GM12872 (cell line): ENCODE measurements around the gene VWA3B.

Experiments used
- TF ChIP-seq, protein P1 (sequence below): IDR thresholded peaks from 3 replicates; pipeline ENCODE4 v1.5.1; 2011; ENCODE audit warnings: low read depth, mild to moderate bottlenecking, low read length, moderate library complexity; ENCODE audit not compliant: insufficient read depth

The VWA3B gene

DNA sequence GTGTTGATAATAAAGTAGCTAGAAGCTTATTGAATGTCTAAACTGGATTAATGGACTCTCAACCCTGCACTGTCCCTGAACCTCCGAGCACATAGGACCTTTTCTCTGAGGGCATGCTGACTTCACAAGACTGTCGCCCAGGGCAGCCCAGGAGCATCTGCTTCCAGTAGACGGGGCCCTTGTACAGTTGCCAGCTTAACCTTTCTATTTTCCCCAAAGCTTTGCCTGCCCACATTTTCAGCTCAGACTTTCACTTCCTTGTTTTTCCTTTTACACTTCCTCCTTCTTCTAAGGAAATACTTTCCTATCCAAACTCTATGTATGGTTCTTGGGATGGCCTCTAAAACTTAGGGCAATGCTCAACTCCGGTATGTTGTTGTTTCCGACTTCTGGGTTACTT, 1.3 kb downstream of the VWA3B start:
- TF ChIP-seq, protein P1, sequence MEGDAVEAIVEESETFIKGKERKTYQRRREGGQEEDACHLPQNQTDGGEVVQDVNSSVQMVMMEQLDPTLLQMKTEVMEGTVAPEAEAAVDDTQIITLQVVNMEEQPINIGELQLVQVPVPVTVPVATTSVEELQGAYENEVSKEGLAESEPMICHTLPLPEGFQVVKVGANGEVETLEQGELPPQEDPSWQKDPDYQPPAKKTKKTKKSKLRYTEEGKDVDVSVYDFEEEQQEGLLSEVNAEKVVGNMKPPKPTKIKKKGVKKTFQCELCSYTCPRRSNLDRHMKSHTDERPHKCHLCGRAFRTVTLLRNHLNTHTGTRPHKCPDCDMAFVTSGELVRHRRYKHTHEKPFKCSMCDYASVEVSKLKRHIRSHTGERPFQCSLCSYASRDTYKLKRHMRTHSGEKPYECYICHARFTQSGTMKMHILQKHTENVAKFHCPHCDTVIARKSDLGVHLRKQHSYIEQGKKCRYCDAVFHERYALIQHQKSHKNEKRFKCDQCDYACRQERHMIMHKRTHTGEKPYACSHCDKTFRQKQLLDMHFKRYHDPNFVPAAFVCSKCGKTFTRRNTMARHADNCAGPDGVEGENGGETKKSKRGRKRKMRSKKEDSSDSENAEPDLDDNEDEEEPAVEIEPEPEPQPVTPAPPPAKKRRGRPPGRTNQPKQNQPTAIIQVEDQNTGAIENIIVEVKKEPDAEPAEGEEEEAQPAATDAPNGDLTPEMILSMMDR = no peak

GRCh38 chr2:98089941-98090340, 3.0 kb downstream of the VWA3B start:
- TF ChIP-seq, protein P1 = no peak

DNA sequence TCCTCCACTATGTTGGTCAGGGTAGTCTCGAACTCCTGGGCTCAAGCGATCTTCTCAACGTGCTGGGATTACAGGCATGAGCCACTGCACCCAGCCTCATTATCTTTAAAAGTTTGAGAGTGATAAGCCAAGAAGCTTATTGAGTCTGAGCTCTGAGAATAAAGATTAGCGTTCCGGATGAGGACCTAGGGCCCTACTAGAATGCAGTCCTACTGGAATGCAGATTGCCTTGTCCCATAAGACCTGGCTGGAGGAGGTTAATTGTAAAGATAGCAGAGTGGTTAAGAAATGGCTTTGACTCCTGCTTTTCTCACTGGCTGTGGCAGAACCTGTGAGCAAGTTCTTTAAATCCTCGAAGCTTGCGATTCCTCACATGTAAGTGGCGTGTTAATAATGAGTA, 4.0 kb downstream of the VWA3B start:
- TF ChIP-seq, protein P1 = no peak

GRCh38 chr2:98091738-98092137, 4.8 kb downstream of the VWA3B start:
- TF ChIP-seq, protein P1 = no peak

DNA sequence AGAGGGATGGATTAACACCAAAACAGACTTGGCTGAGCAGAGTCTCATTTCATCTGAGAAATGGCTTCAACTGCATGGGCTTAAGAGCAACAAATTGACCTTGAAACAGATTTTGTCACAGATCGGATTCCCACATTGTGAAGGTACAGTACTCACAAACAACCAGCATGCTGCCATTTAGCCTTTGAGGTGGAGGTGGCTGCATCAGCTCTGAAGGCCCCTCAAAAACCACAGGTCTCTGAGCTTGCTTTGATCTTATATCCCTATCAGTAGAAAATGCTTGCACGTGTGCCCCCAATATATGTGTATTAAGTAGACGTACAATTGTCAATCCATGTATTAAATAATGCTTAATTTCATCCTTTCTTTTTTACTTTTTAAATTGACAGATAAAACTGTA, 6.2 kb downstream of the VWA3B start:
- TF ChIP-seq, protein P1 = no peak

DNA sequence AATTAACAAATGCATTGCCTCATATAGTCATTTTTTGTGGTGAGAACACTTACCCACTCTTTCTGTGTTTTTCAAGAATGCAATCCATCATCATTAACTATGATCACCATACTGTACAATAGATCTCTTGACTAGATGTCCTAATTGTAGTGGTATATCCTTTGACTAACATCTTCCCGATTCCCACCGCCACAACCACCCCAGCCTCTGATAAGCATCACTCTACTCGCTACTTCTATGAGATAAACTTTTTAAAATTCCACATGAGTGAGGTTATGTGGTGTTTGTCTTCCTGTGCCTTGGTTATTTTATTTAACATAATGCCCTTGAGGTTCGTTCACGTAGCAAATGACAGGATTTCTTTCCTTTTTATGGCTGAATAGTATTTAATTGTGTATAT, 6.6 kb downstream of the VWA3B start:
- TF ChIP-seq, protein P1 = no peak

GRCh38 chr2:98099939-98100743, 13.2 kb downstream of the VWA3B start:
- TF ChIP-seq, protein P1 = no peak
